Measurements from ENCODE around the gene TRAK2.

DNA sequence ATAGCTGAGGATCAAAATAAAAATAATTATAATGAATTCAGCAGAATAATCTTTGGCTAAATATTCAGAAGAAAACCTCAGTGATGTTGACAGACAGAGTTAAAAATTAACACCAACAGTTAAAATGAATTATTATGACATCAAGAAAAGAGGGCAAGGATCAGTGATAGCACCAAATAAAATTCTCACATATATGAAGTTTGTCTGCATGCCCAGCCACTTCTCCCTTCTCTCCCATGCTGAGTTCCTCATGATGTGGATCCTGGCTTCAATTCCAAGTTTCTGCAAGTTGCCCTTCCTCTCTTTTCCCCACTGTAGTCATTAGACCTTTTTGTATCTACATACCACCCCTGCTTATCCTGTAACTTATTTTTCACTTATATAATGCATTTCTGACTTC lies 7.1 kb upstream of the TRAK2 start:
- TF ChIP-seq, protein P1, sequence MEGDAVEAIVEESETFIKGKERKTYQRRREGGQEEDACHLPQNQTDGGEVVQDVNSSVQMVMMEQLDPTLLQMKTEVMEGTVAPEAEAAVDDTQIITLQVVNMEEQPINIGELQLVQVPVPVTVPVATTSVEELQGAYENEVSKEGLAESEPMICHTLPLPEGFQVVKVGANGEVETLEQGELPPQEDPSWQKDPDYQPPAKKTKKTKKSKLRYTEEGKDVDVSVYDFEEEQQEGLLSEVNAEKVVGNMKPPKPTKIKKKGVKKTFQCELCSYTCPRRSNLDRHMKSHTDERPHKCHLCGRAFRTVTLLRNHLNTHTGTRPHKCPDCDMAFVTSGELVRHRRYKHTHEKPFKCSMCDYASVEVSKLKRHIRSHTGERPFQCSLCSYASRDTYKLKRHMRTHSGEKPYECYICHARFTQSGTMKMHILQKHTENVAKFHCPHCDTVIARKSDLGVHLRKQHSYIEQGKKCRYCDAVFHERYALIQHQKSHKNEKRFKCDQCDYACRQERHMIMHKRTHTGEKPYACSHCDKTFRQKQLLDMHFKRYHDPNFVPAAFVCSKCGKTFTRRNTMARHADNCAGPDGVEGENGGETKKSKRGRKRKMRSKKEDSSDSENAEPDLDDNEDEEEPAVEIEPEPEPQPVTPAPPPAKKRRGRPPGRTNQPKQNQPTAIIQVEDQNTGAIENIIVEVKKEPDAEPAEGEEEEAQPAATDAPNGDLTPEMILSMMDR (IDR thresholded peaks at IDR 0.05; ENCODE audit: borderline replicate concordance, extremely low read depth, low read length, poor library complexity, severe bottlenecking) = no peak
- TF ChIP-seq EZH2 (IDR thresholded peaks at IDR 0.05; ENCODE audit: borderline replicate concordance, low read depth, low read length, severe bottlenecking) = no peak
